H1 (cell line): ENCODE data around the gene CMSS1.

Source experiments
- ATF2 ChIP-seq: IDR thresholded peaks from 2 replicates; pipeline ENCODE4 v1.6.1; 2012; ENCODE audit warnings: low read length, inconsistent platforms
- CHD7 ChIP-seq: fragments of 300-600 bp; sonication (generic); IDR thresholded peaks from 2 replicates; pipeline ENCODE4 v1.7.1; 2012; ENCODE audit warnings: low read length, moderate library complexity, mild to moderate bottlenecking, inconsistent platforms; ENCODE audit not compliant: insufficient replicate concordance
- CTCF ChIP-seq, 3 experiments: IDR thresholded peaks; 1 replicate in 2 of 3; 2 replicates in 1 of 3; pipeline versions ENCODE4 v1.5.1 to v1.6.1; 2011; ENCODE audit warnings: low read length in 3 of 3, mild to moderate bottlenecking in 3 of 3, inconsistent platforms in 2 of 3, low read depth in 1 of 3, moderate library complexity in 1 of 3; ENCODE audit not compliant: insufficient read depth in 1 of 3; ENCODE audit errors: control extremely low read depth in 1 of 3
- EP300 ChIP-seq, 2 experiments: IDR thresholded peaks; 1 replicate in 1 of 2; 2 replicates in 1 of 2; pipeline ENCODE4 v1.6.1; 2011 to 2012; ENCODE audit warnings: low read depth in 2 of 2, low read length in 2 of 2, mild to moderate bottlenecking in 2 of 2, borderline replicate concordance in 1 of 2, inconsistent platforms in 1 of 2, moderate library complexity in 1 of 2
- EZH2 ChIP-seq: fragments of 200-600 bp; sonication (generic); IDR thresholded peaks from 2 replicates; pipeline ENCODE4 v1.7.1; 2012; ENCODE audit warnings: low read depth, mild to moderate bottlenecking, moderate library complexity, low read length, inconsistent platforms; ENCODE audit not compliant: severe bottlenecking
- GABPA ChIP-seq: IDR thresholded peaks from 2 replicates; pipeline ENCODE4 v1.6.1; 2011; ENCODE audit warnings: mild to moderate bottlenecking, low read length, moderate library complexity, borderline replicate concordance; ENCODE audit not compliant: insufficient read depth
- JUN ChIP-seq: IDR thresholded peaks from 2 replicates; pipeline ENCODE4 v1.6.1; 2011; ENCODE audit warnings: low read depth, mild to moderate bottlenecking, improper control_type of control experiment, low read length
- MAX ChIP-seq: IDR thresholded peaks from 2 replicates; pipeline ENCODE4 v1.6.1; 2012; ENCODE audit warnings: inconsistent platforms

GRCh38 chr3:99957151-99957796, 139.6 kb downstream of the CMSS1 start:
- TF ChIP-seq MAX (no peak), JUN (no peak), CHD7 (no peak), ATF2 (no peak), CTCF (IDR thresholded peaks at IDR 0.05; ENCODE audit: control extremely low read depth in 1 of 3, insufficient read depth in 1 of 3, low read depth in 1 of 3, low read length in 3 of 3) (no peak), EZH2 (no peak), EP300 (IDR thresholded peaks at IDR 0.05; ENCODE audit: borderline replicate concordance in 1 of 2, low read depth in 2 of 2, low read length in 2 of 2) (no peak), GABPA (no peak)
